Epithelial cell of esophagus (primary cell): ENCODE results near the gene LTBP1.

Experiments used
- DNase-seq: peaks from one replicate; pipeline ENCODE4 v3.0.0; 2010; ENCODE audit warnings: low read depth
- H3K4me3 ChIP-seq: 2 replicates; pipeline ENCODE4 v1.5.1; 2011; ENCODE audit warnings: mild to moderate bottlenecking, low read length, control low read depth
- CTCF ChIP-seq: IDR thresholded peaks from 2 replicates; pipeline ENCODE4 v1.5.1; 2011; ENCODE audit warnings: low read depth, mild to moderate bottlenecking, low read length, control low read depth, inconsistent platforms; ENCODE audit not compliant: insufficient read depth; ENCODE audit errors: missing control alignments

LTBP1 gene

GRCh38 chr2:33181466-33181865, 234.7 kb downstream of the LTBP1 start:
- DNase-seq, result no peak
- no peak for TF ChIP-seq CTCF
- H3K4me3 ChIP-seq, result no peak overlapping the region

- TF ChIP-seq CTCF, result no peak
- no peak for DNase-seq
These were observed 237.3 kb downstream of the LTBP1 start for GRCh38 chr2:33184041-33184440.

GRCh38 chr2:33186937-33187336, 240.2 kb downstream of the LTBP1 start:
- H3K4me3 ChIP-seq, result no peak overlapping the region
- no peak for TF ChIP-seq CTCF
- DNase-seq, result no peak

More at GRCh38 chr2:33184041-33184440, 237.3 kb downstream of the LTBP1 start:
- H3K4me3 ChIP-seq, result no peak overlapping the region

GRCh38 chr2:33188799-33189198, 242.0 kb downstream of the LTBP1 start:
- no peak overlapping the region for H3K4me3 ChIP-seq
- no peak for DNase-seq
- no peak for TF ChIP-seq CTCF

GRCh38 chr2:33190393-33190937, 243.7 kb downstream of the LTBP1 start:
- DNase-seq, result no peak
- no peak for TF ChIP-seq CTCF
- no peak overlapping the region for H3K4me3 ChIP-seq

GRCh38 chr2:33195891-33196290, 249.1 kb downstream of the LTBP1 start:
- no peak for DNase-seq
- no peak for TF ChIP-seq CTCF
- no peak overlapping the region for H3K4me3 ChIP-seq

GRCh38 chr2:33196700-33197099, 249.9 kb downstream of the LTBP1 start:
- no peak for DNase-seq
- no peak overlapping the region for H3K4me3 ChIP-seq
- TF ChIP-seq CTCF, result no peak
